Progenitor cell of endocrine pancreas (in vitro differentiated cells): ENCODE results near the gene PPAT. TPM values are rescaled to one million over a fixed set of nuclear protein-coding genes. Genes with fewer than 3 reads are reported as not detected.

ENCODE experiments used
- DNase-seq: peaks from one replicate; pipeline ENCODE4 v3.0.0; 2021; ENCODE audit warnings: low spot score; ENCODE audit not compliant: unreplicated experiment
- H3K27ac Mint-ChIP-seq: 2 replicates; pipeline ENCODE4 v1.8.0; 2021; ENCODE audit warnings: mild to moderate bottlenecking, moderate library complexity, mixed read lengths
- H3K27me3 Mint-ChIP-seq: 2 replicates; pipeline ENCODE4 v1.8.0; 2021; ENCODE audit warnings: mixed read lengths
- H3K36me3 Mint-ChIP-seq: 2 replicates; pipeline ENCODE4 v1.8.0; 2022; ENCODE audit warnings: mixed read lengths; ENCODE audit not compliant: insufficient read depth
- H3K4me1 Mint-ChIP-seq: 2 replicates; pipeline ENCODE4 v1.8.0; 2021; ENCODE audit warnings: low read depth, mixed read lengths
- H3K4me3 Mint-ChIP-seq: 2 replicates; pipeline ENCODE4 v1.8.0; 2021; ENCODE audit warnings: low read depth, mild to moderate bottlenecking, moderate library complexity, mixed read lengths
- H3K9me3 Mint-ChIP-seq: 2 replicates; pipeline ENCODE4 v1.8.0; 2021; ENCODE audit warnings: low read depth, mixed read lengths
- total RNA-seq: library from RNA; stranded (reverse); gene quantifications from 2 replicates; pipeline ENCODE4 v1.2.1, GENCODE V29; 2021
- TF ChIP-seq, protein P1 (sequence below): fragments of 200-600 bp; sonication (generic); IDR thresholded peaks from one replicate; pipeline ENCODE4 v1.5.0; 2021; ENCODE audit warnings: antibody characterized with exemption, mild to moderate bottlenecking; ENCODE audit not compliant: unreplicated experiment

PPAT gene
- total RNA-seq, 1 donor from 2014 or later, result 24.4 TPM

DNA sequence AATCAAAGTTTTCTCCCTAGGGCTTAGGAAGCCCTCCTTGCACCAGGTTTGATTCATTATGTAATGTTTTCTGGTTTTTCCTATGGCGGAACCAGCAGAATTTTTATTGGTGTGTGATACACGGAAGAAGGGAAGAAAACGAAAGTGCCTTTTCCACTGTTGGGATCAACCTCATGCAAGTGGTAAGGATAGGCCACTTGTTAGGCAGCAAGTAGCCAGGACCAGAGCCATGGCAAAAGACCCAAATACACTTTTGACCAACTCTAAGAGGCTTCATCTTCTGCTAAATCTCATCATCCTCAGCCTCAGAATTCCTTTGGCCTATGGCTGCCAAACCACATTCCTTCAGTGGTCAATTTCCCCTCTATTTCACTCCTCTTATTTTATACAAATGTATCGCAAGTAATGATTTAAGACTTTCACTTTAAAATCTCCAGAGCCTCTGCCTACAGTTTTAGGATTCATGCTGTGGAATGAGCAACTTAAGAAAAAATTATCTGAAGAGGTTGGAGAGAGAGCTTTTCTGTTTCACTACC lies 21.2 kb downstream of the PPAT start:
- Mint-ChIP-seq H3K9me3 (no peaks in the 10 kb centered on the region), H3K4me1 (peaks cover 20% of the 10 kb centered on the region), H3K27ac (no peak overlapping the region), H3K4me3 (no peak overlapping the region), H3K36me3 (no peaks in the 10 kb centered on the region), H3K27me3 (no peaks in the 10 kb centered on the region)
- DNase-seq, result no peak
- TF ChIP-seq, protein P1, sequence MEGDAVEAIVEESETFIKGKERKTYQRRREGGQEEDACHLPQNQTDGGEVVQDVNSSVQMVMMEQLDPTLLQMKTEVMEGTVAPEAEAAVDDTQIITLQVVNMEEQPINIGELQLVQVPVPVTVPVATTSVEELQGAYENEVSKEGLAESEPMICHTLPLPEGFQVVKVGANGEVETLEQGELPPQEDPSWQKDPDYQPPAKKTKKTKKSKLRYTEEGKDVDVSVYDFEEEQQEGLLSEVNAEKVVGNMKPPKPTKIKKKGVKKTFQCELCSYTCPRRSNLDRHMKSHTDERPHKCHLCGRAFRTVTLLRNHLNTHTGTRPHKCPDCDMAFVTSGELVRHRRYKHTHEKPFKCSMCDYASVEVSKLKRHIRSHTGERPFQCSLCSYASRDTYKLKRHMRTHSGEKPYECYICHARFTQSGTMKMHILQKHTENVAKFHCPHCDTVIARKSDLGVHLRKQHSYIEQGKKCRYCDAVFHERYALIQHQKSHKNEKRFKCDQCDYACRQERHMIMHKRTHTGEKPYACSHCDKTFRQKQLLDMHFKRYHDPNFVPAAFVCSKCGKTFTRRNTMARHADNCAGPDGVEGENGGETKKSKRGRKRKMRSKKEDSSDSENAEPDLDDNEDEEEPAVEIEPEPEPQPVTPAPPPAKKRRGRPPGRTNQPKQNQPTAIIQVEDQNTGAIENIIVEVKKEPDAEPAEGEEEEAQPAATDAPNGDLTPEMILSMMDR, result no peak

DNA sequence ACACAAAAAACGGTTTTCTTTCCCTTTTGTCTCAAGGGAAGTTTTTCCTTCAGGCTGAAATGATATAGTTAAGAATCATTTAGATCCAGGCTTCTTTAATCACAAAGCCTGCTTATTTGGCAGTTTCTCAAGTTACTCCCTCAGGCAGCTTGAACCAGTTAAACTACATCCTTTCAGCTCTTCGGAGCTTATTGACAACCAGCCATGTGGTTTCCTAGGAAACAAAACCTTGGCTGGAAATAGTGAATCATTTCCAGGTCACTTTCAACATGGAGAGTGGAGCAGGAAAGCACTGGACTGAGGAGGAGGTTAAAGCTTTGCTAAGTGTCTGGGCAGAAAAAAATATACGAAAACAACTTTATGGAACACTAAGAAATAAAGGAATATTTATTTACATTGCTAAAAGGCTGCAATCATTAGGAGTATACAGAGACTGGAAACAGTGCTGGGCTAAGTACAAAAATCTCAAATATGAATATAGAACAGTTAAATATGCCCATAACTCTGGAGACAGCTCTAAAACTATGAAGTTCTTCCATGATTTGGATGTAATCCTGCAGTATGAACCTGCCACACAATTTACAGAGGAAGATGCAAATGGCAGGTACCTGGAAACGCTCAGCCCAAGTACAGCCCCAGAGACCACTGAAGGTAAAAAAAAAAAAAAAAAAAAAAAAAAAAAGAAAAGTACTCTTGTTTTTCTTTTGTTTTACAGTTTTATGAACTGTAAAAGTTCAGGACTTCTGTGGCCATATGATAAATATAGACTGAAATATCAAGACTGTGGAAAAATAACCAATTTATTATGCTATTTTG lies 25.0 kb downstream of the PPAT start:
- Mint-ChIP-seq H3K4me1 (peaks cover 20% of the 10 kb centered on the region), H3K9me3 (no peaks in the 10 kb centered on the region), H3K27ac (peak overlapping the region; percentile 96), H3K27me3 (no peaks in the 10 kb centered on the region), H3K36me3 (peaks cover 5% of the 10 kb centered on the region), H3K4me3 (peak overlapping the region; percentile 48)
- DNase-seq, result peak; percentile 12
- TF ChIP-seq, protein P1, result no peak

DNA sequence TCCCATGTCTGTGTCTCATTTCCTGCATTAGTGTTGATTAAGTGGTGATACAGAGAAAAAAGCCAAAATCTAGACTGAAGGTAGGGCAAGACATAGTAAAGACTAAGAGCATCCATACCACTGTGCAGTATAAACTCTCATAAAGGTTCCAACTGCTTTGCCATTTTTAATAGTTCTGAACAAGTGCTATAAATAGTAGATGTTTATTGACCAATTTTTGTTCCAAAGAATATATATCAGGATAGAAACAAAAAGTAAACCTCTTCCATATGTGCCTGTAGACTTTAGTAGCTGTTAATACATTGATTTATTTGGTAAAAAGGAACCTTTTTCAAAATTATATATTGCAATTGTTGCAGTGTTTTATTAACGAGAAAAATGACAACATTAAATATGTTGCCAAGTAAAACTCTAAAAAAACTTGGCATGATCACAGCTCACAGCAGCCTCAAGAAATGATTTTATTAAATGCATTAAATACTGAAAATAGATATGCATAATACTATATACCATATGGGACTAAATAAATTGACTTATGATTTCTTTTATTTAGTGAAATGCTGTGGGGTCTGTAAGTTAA lies 25.8 kb downstream of the PPAT start:
- Mint-ChIP-seq H3K9me3 (no peaks in the 10 kb centered on the region), H3K27ac (peak overlapping the region; percentile 96), H3K4me3 (no peak overlapping the region), H3K4me1 (peaks cover 20% of the 10 kb centered on the region), H3K27me3 (no peaks in the 10 kb centered on the region), H3K36me3 (peaks cover 5% of the 10 kb centered on the region)
- no peak for DNase-seq
- TF ChIP-seq, protein P1, result no peak

DNA sequence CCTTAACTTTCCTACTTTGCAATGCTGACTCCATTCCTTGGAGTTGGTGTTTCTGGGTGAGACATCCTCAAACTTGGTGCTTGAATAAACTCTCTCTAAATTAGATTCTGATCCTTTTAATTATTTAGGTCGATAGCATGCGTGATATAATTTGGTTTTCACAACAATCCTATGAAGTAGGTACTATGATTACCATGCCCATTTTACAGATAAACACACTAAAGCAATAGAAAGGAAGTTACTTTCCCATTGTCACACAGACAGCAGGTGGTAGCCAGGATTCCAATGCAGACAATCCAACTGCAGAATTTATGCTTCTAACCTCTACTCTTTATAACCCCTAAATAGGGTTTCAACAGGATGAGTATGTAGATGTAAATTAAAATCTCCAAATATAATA lies 26.4 kb downstream of the PPAT start:
- DNase-seq, result no peak
- Mint-ChIP-seq H3K27ac (peak overlapping the region; percentile 21), H3K9me3 (no peaks in the 10 kb centered on the region), H3K4me3 (no peak overlapping the region), H3K27me3 (no peaks in the 10 kb centered on the region), H3K36me3 (peaks cover 5% of the 10 kb centered on the region), H3K4me1 (peaks cover 20% of the 10 kb centered on the region)
- TF ChIP-seq, protein P1, result no peak

DNA sequence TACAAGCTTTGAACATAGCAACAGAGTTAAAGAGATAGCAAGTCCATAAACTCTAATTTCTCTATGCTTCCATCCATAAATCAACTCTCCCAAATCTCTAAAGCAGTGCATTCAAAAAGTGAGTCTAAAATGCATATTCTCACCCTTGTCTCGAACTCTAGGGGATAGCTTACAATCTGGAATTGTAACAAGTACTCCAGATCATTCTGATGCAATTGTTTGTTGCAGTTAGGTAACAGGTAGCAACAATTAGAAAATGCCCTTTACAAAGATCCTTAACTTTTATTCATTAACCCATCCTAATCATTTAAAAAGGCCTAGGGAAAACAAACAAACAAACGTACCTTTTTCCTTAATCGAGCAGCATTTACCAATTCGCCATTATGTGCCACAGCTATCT lies 29.3 kb downstream of the PPAT start:
- Mint-ChIP-seq H3K27ac (no peak overlapping the region), H3K9me3 (no peaks in the 10 kb centered on the region)
- TF ChIP-seq, protein P1, result no peak

More for the DNA sequence above, 29.3 kb downstream of the PPAT start:
- no peak overlapping the region for H3K4me3 Mint-ChIP-seq
- no peak for DNase-seq
- no peaks in the 10 kb centered on the region for H3K27me3 Mint-ChIP-seq
- H3K36me3 Mint-ChIP-seq, result peaks cover 5% of the 10 kb centered on the region
- H3K4me1 Mint-ChIP-seq, result peaks cover 12% of the 10 kb centered on the region
